ENCODE results near the gene SELENOO. TPM values are rescaled to one million over a fixed set of nuclear protein-coding genes. Genes with fewer than 3 reads are reported as not detected.

The SELENOO gene
- total RNA-seq, 1 experiment from 2014 or later, result 19.0 TPM

GRCh38 chr22:50186761-50187523 is 13.9 kb upstream of the SELENOO start:
- Histone ChIP-seq H3K9ac (ENCODE audit: extremely low read depth, insufficient read length, low read length) (no peak overlapping the region), H3K4me1 (ENCODE audit: insufficient read depth, low read length) (no peaks in the 10 kb centered on the region), H2AFZ (ENCODE audit: low read length) (no peak overlapping the region), H3K27me3 (ENCODE audit: insufficient read depth, low read length) (no peaks in the 10 kb centered on the region), H3T11ph (ENCODE audit: low read length) (no peak overlapping the region), H4K5ac (ENCODE audit: insufficient read length, low read depth, low read length) (no peak overlapping the region), H2BK20ac (ENCODE audit: low read depth, low read length, poor library complexity, severe bottlenecking) (no peak overlapping the region), H2BK15ac (ENCODE audit: low read depth, low read length) (no peak overlapping the region), H2BK5ac (ENCODE audit: insufficient read length, low read length) (no peak overlapping the region), H3K56ac (ENCODE audit: insufficient read length, low read depth, low read length) (no peak overlapping the region), H4K8ac (replicated peaks; ENCODE audit: insufficient read length, low read depth, low read length) (no peak overlapping the region), H3K4me2 (ENCODE audit: insufficient read depth, insufficient read length, low read length) (peak overlapping the region; percentile 58), H3K18ac (ENCODE audit: insufficient read length, low read depth, low read length) (no peak overlapping the region), H2BK12ac (ENCODE audit: insufficient read length, low read depth, low read length) (no peak overlapping the region), H3K4ac (ENCODE audit: low read depth, low read length) (no peak overlapping the region), H4K91ac (ENCODE audit: insufficient read length, low read depth, low read length) (no peak overlapping the region), H3K27ac (ENCODE audit: insufficient read length, low read depth, low read length) (no peak overlapping the region), H3K14ac (ENCODE audit: insufficient read depth, low read length) (no peak overlapping the region), H3K79me2 (ENCODE audit: insufficient read depth, low read length) (peaks cover 5% of the 10 kb centered on the region; the same call in 1 of the 2 replicates), H3K23ac (ENCODE audit: insufficient read length, low read depth, low read length) (no peak overlapping the region), H3K23me2 (ENCODE audit: insufficient read length, low read depth, low read length, poor library complexity, severe bottlenecking) (peaks cover 17% of the 10 kb centered on the region), H2AK5ac (ENCODE audit: insufficient read length, low read length) (no peak overlapping the region), H2BK120ac (ENCODE audit: low read depth, low read length, poor library complexity, severe bottlenecking) (no peak overlapping the region), H4K20me1 (ENCODE audit: control insufficient read depth, insufficient read depth, insufficient read length) (no peaks in the 10 kb centered on the region), H3K79me1 (ENCODE audit: insufficient read depth, low read depth, low read length, poor library complexity, severe bottlenecking) (no peaks in the 10 kb centered on the region), H3K9me3 (ENCODE audit: control insufficient read depth, low read depth, low read length) (no peaks in the 10 kb centered on the region)
- no peaks in the 10 kb centered on the region for H3K9me3 Mint-ChIP-seq
- TF ChIP-seq CTCF (conservative IDR thresholded peaks at IDR 0.05), result no peak
- no peaks in the 10 kb centered on the region; the same call in none of the 2 replicates for H3K27me3 Mint-ChIP-seq (ENCODE audit: low read depth)
- H3K27ac Mint-ChIP-seq, result 0 out of 7 replicates have a peak overlapping the region, but pooled peaks of 1 of the 3 experiments have one; percentile 9
- DNase-seq, result no peak
- peaks cover 0 to 6% (median 5%) of the 10 kb centered on the region in 3 experiments; a peak in 5 of 7 replicates for H3K36me3 Mint-ChIP-seq (ENCODE audit: insufficient read depth in 1 of 3, low read depth in 3 of 3)
- no CpG with 5 or more reads among the region's 26 CpGs for WGBS (ENCODE audit: extremely low coverage, insufficient read length, low lambda C conversion rate)
- H3K4me1 Mint-ChIP-seq, result peaks cover 10 to 23% of the 10 kb centered on the region in 2 experiments
- H3K4me3 Mint-ChIP-seq, result peak overlapping the region; percentile 85 to 91

Data from H9 (cell line).